Measurements from ENCODE around the gene STX2.
"Not testable (repeated sequence)": the region's sequence is repeated elsewhere in the genome, so short reads cannot be mapped to it uniquely, and the experiment has no call there.

- not testable (repeated sequence) for TF ChIP-seq CTCF (IDR thresholded peaks at IDR 0.05 in 8 of 11, conservative IDR thresholded peaks at IDR 0.05 in 3 of 11); POLR2AphosphoS5 (IDR thresholded peaks at IDR 0.05)
Observed at GRCh38 chr12:130887190-130887589, 48.1 kb upstream of the STX2 start.

Measured in spleen (tissue), 7 donors.